ENCODE data around the gene COL20A1. TPM values are rescaled to one million over a fixed set of nuclear protein-coding genes. Genes with fewer than 3 reads are reported as not detected.

COL20A1 gene
- total RNA-seq, 4 donors from 2014 or later, result 0.32 TPM; not detected in 3

GRCh38 chr20:63289311-63290135 lies 3.5 kb upstream of the COL20A1 start:
- WGBS, result 77% methylated on average over 11 of the region's 25 CpGs
- DNase-seq (ENCODE audit: extremely low spot score), result no peak
- intact Hi-C loops (cut with DNase I), result no loop called here
- Histone ChIP-seq H3K4me3 (no peak overlapping the region), H3K4me1 (peaks cover 0 to 11% (median 3%) of the 10 kb centered on the region in 4 donors), H3K9me3 (no peaks in the 10 kb centered on the region), H3K36me3 (peaks cover 20 to 50% (median 45%) of the 10 kb centered on the region in 4 donors), H3K27ac (replicated peaks in 1 of 4) (no peak overlapping the region), H3K27me3 (peaks cover 0 to 35% (median 0%) of the 10 kb centered on the region in 4 donors)
- TF ChIP-seq POLR2A (IDR thresholded peaks at IDR 0.05; ENCODE audit: low read depth) (no peak), EP300 (IDR thresholded peaks at IDR 0.05) (no peak), CTCF (IDR thresholded peaks at IDR 0.05) (no peak), POLR2AphosphoS5 (IDR thresholded peaks at IDR 0.05) (no peak)

- no peaks in the 10 kb centered on the region for H3K9me3 ChIP-seq
- peaks cover 0 to 11% (median 3%) of the 10 kb centered on the region in 4 donors for H3K4me1 ChIP-seq
- 80% methylated on average over 15 of the region's 17 CpGs for WGBS
- intact Hi-C loops (cut with DNase I), result no loop called here
- H3K27me3 ChIP-seq, result peaks cover 0 to 42% (median 2%) of the 10 kb centered on the region in 4 donors
- TF ChIP-seq POLR2AphosphoS5 (IDR thresholded peaks at IDR 0.05) (no peak), CTCF (IDR thresholded peaks at IDR 0.05) (no peak), EP300 (IDR thresholded peaks at IDR 0.05) (no peak), POLR2A (IDR thresholded peaks at IDR 0.05; ENCODE audit: low read depth) (no peak)
- H3K27ac ChIP-seq (replicated peaks in 1 of 4), result no peak overlapping the region
- no peak for DNase-seq (ENCODE audit: extremely low spot score)
- H3K4me3 ChIP-seq, result no peak overlapping the region
- H3K36me3 ChIP-seq, result peaks cover 20 to 43% (median 42%) of the 10 kb centered on the region in 4 donors
These were observed 2.8 kb upstream of the COL20A1 start for GRCh38 chr20:63290136-63290676.

GRCh38 chr20:63290677-63291472 lies 2.1 kb upstream of the COL20A1 start:
- Histone ChIP-seq H3K36me3 (peaks cover 19 to 37% (median 35%) of the 10 kb centered on the region in 4 donors), H3K27me3 (peaks cover 0 to 48% (median 8%) of the 10 kb centered on the region in 4 donors), H3K9me3 (no peaks in the 10 kb centered on the region), H3K4me1 (peaks cover 0 to 11% (median 3%) of the 10 kb centered on the region in 4 donors), H3K4me3 (no peak overlapping the region), H3K27ac (replicated peaks in 1 of 4) (no peak overlapping the region)
- TF ChIP-seq POLR2A (IDR thresholded peaks at IDR 0.05; ENCODE audit: low read depth) (no peak), EP300 (IDR thresholded peaks at IDR 0.05) (no peak), CTCF (IDR thresholded peaks at IDR 0.05) (peak; percentile 46 to 74 (median 52)), POLR2AphosphoS5 (IDR thresholded peaks at IDR 0.05) (no peak)
- intact Hi-C loops (cut with DNase I), result no loop called here
- 60% methylated on average over 3 of the region's 26 CpGs for WGBS
- DNase-seq (ENCODE audit: extremely low spot score), result no peak

- WGBS, result 86% methylated on average over 8 of the region's 10 CpGs
- peaks cover 0 to 11% (median 3%) of the 10 kb centered on the region in 4 donors for H3K4me1 ChIP-seq
- peaks cover 15 to 27% (median 25%) of the 10 kb centered on the region in 4 donors for H3K36me3 ChIP-seq
- no peak for DNase-seq (ENCODE audit: extremely low spot score)
- no peak for TF ChIP-seq POLR2AphosphoS5 (IDR thresholded peaks at IDR 0.05)
- TF ChIP-seq CTCF (IDR thresholded peaks at IDR 0.05), result no peak
- TF ChIP-seq EP300 (IDR thresholded peaks at IDR 0.05), result no peak
- TF ChIP-seq POLR2A (IDR thresholded peaks at IDR 0.05; ENCODE audit: low read depth), result no peak
- intact Hi-C loops (cut with DNase I), result no loop called here
- no peak overlapping the region for H3K4me3 ChIP-seq
- no peaks in the 10 kb centered on the region for H3K9me3 ChIP-seq
- H3K27me3 ChIP-seq, result peaks cover 0 to 58% (median 17%) of the 10 kb centered on the region in 4 donors
- no peak overlapping the region for H3K27ac ChIP-seq (replicated peaks in 1 of 4)
These were observed 1.2 kb upstream of the COL20A1 start for GRCh38 chr20:63291811-63292210.

Measured in esophagus muscularis mucosa (tissue), 4 donors.